Fibroblast of the conjunctiva (primary cell): ENCODE results near the gene PNLIPRP2.

Experiments used
- DNase-seq: peaks from one replicate; pipeline ENCODE4 v3.0.0-alpha.2; 2010; ENCODE audit warnings: low read depth

PNLIPRP2 gene

GRCh38 chr10:116655568-116655967 is 34.8 kb downstream of the PNLIPRP2 start:
- no peak for DNase-seq

GRCh38 chr10:116656044-116656443 is 35.3 kb downstream of the PNLIPRP2 start:
- no peak for DNase-seq

- no peak for DNase-seq
Measured at GRCh38 chr10:116657863-116658551, 37.3 kb downstream of the PNLIPRP2 start.

- DNase-seq: no peak
Measured at GRCh38 chr10:116659049-116659670, 38.4 kb downstream of the PNLIPRP2 start.

- no peak for DNase-seq
Measured at GRCh38 chr10:116660860-116661259, 40.1 kb downstream of the PNLIPRP2 start.

GRCh38 chr10:116663342-116663741 is 42.6 kb downstream of the PNLIPRP2 start:
- no peak for DNase-seq

GRCh38 chr10:116664631-116665030 is 43.9 kb downstream of the PNLIPRP2 start:
- DNase-seq: no peak

- no peak for DNase-seq
Measured at GRCh38 chr10:116665541-116666125, 44.9 kb downstream of the PNLIPRP2 start.

GRCh38 chr10:116667484-116667883 is 46.7 kb downstream of the PNLIPRP2 start:
- DNase-seq: no peak

- no peak for DNase-seq
Measured at GRCh38 chr10:116668018-116668417, 47.3 kb downstream of the PNLIPRP2 start.

GRCh38 chr10:116668446-116668845 is 47.7 kb downstream of the PNLIPRP2 start:
- no peak for DNase-seq

- DNase-seq: no peak
Measured at GRCh38 chr10:116669080-116669479, 48.3 kb downstream of the PNLIPRP2 start.

GRCh38 chr10:116669832-116670644 is 49.3 kb downstream of the PNLIPRP2 start:
- DNase-seq: no peak

- no peak for DNase-seq
Measured at GRCh38 chr10:116670706-116671105, 50.0 kb downstream of the PNLIPRP2 start.

GRCh38 chr10:116671274-116671926 is 50.6 kb downstream of the PNLIPRP2 start:
- no peak for DNase-seq

GRCh38 chr10:116672891-116673290 is 52.1 kb downstream of the PNLIPRP2 start:
- no peak for DNase-seq

- no peak for DNase-seq
Measured at GRCh38 chr10:116673866-116674265, 53.1 kb downstream of the PNLIPRP2 start.

- DNase-seq: no peak
Measured at GRCh38 chr10:116674901-116675423, 54.2 kb downstream of the PNLIPRP2 start.

- no peak for DNase-seq
Measured at GRCh38 chr10:116676118-116676517, 55.4 kb downstream of the PNLIPRP2 start.

GRCh38 chr10:116676633-116677032 is 55.9 kb downstream of the PNLIPRP2 start:
- DNase-seq: no peak

- DNase-seq: no peak
Measured at GRCh38 chr10:116679351-116679750, 58.6 kb downstream of the PNLIPRP2 start.

- no peak for DNase-seq
Measured at GRCh38 chr10:116683166-116683565, 62.4 kb downstream of the PNLIPRP2 start.
